A549 treated with Mapracorat at 1 μM for 4 hours (cell line): Measurements from ENCODE around the gene TMA16. TPM values are rescaled to one million over a fixed set of nuclear protein-coding genes. Genes with fewer than 3 reads are reported as not detected.

Source experiments
- total RNA-seq: library from RNA; stranded (reverse); fragments of 200-300 nt; extraction: Qiagen RNA extraction; gene quantifications from 5 replicates; pipeline ENCODE4 v1.2.3, GENCODE V29; 2022

Gene TMA16
- total RNA-seq, result 20.7 to 38.3 TPM (median 25.5 TPM) in 5 replicates

GRCh38 chr4:163494360-163495241 lies at the start of gene TMA16:
Gene TMA16 (plus strand): TSS chr4:163494690. CDS start chr4:163494802, 112 bp downstream.

GRCh38 chr4:163473576-163473975 lies 20.9 kb upstream of the TMA16 start, which contains the start of gene TKTL2:
Gene TKTL2 (minus strand): TSS chr4:163473754. CDS start chr4:163473734, 20 bp downstream.

Other genes starting within 250 kb of the TMA16 start
- gene NPY1R, start 162.1 kb upstream of the TMA16 start, total RNA-seq, result 0.07 to 0.19 TPM (median 0.12 TPM) in 3 of 5 replicates, not detected in the others
- gene NPY5R, start 150.8 kb upstream of the TMA16 start, total RNA-seq, result not detected in 5 replicates
- not detected in 5 replicates for gene TKTL2, start 20.9 kb upstream of the TMA16 start, total RNA-seq